ENCODE measurements around the gene CLIP2. TPM values are rescaled to one million over a fixed set of nuclear protein-coding genes. Genes with fewer than 3 reads are reported as not detected.

CLIP2 gene
- total RNA-seq, 1 donor from 2014 or later, result 26.5 TPM

DNA sequence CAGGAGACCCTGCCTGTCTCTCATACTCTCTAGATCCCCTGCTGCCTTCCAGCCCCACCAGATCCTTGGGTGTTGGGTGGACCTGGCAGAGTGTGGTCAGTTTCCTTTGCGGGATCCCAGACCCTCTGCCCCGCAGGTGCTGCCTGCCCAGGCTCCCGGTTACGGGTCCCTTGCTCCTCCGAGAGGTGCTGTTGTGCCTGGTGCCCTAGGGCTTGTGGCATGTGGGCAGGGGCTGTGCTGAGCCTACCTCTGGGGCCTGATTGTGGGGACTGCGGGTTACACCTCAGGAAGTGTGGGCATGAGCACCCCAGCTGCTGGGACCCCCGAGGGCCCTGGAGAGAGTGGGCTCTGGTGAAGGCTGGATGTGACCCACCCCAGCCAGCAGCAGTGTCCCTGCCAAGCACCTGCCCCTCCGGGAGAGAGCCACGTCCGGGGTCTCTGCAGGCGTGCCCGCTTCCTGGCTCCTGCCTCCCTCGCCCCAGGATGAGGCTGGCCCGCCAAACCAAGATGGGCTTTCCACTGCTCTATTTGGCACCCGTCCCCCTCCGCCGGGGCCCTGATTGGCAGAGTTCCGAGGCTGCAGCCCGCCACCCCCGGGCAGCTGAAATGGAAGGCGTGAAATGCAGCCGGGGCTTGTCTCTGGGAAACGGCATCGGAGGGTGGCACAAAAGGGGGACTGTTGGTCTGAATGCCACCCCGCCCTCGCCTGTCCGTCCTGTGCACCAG is 17.0 kb downstream of the CLIP2 start:
- TF ChIP-seq, protein P1, sequence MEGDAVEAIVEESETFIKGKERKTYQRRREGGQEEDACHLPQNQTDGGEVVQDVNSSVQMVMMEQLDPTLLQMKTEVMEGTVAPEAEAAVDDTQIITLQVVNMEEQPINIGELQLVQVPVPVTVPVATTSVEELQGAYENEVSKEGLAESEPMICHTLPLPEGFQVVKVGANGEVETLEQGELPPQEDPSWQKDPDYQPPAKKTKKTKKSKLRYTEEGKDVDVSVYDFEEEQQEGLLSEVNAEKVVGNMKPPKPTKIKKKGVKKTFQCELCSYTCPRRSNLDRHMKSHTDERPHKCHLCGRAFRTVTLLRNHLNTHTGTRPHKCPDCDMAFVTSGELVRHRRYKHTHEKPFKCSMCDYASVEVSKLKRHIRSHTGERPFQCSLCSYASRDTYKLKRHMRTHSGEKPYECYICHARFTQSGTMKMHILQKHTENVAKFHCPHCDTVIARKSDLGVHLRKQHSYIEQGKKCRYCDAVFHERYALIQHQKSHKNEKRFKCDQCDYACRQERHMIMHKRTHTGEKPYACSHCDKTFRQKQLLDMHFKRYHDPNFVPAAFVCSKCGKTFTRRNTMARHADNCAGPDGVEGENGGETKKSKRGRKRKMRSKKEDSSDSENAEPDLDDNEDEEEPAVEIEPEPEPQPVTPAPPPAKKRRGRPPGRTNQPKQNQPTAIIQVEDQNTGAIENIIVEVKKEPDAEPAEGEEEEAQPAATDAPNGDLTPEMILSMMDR (conservative IDR thresholded peaks at IDR 0.05), result no peak
- Mint-ChIP-seq H3K36me3 (ENCODE audit: low read depth) (no peaks in the 10 kb centered on the region), H3K9me3 (no peaks in the 10 kb centered on the region), H3K4me3 (no peak overlapping the region), H3K27me3 (ENCODE audit: low read depth) (peaks cover 29% of the 10 kb centered on the region), H3K4me1 (peaks cover 8% of the 10 kb centered on the region), H3K27ac (ENCODE audit: unreplicated experiment) (no peak overlapping the region)
- DNase-seq (ENCODE audit: low read depth, low spot score), result no peak

GRCh38 chr7:74306730-74307469 is 17.7 kb downstream of the CLIP2 start:
- TF ChIP-seq, protein P1 (conservative IDR thresholded peaks at IDR 0.05), result no peak
- H3K27ac Mint-ChIP-seq (ENCODE audit: unreplicated experiment), result no peak overlapping the region
- no peaks in the 10 kb centered on the region for H3K9me3 Mint-ChIP-seq
- H3K36me3 Mint-ChIP-seq (ENCODE audit: low read depth), result no peaks in the 10 kb centered on the region
- H3K27me3 Mint-ChIP-seq (ENCODE audit: low read depth), result peaks cover 33% of the 10 kb centered on the region
- peaks cover 8% of the 10 kb centered on the region for H3K4me1 Mint-ChIP-seq
- no peak overlapping the region for H3K4me3 Mint-ChIP-seq
- peak; percentile 48 for DNase-seq (ENCODE audit: low read depth, low spot score)

GRCh38 chr7:74307738-74308505 is 18.7 kb downstream of the CLIP2 start:
- TF ChIP-seq, protein P1 (conservative IDR thresholded peaks at IDR 0.05), result no peak

GRCh38 chr7:74309181-74309580 is 20.0 kb downstream of the CLIP2 start:
- no peak for DNase-seq (ENCODE audit: low read depth, low spot score)
- TF ChIP-seq, protein P1 (conservative IDR thresholded peaks at IDR 0.05), result no peak
- Mint-ChIP-seq H3K27ac (ENCODE audit: unreplicated experiment) (no peak overlapping the region), H3K9me3 (no peaks in the 10 kb centered on the region), H3K27me3 (ENCODE audit: low read depth) (peaks cover 33% of the 10 kb centered on the region), H3K36me3 (ENCODE audit: low read depth) (no peaks in the 10 kb centered on the region), H3K4me1 (peaks cover 8% of the 10 kb centered on the region), H3K4me3 (no peak overlapping the region)

More at GRCh38 chr7:74307738-74308505, 18.7 kb downstream of the CLIP2 start:
- no peaks in the 10 kb centered on the region for H3K9me3 Mint-ChIP-seq
- no peak for DNase-seq (ENCODE audit: low read depth, low spot score)
- peaks cover 33% of the 10 kb centered on the region for H3K27me3 Mint-ChIP-seq (ENCODE audit: low read depth)
- no peak overlapping the region for H3K27ac Mint-ChIP-seq (ENCODE audit: unreplicated experiment)
- H3K4me1 Mint-ChIP-seq, result peaks cover 8% of the 10 kb centered on the region
- no peak overlapping the region for H3K4me3 Mint-ChIP-seq
- no peaks in the 10 kb centered on the region for H3K36me3 Mint-ChIP-seq (ENCODE audit: low read depth)

GRCh38 chr7:74311305-74311744 is 22.1 kb downstream of the CLIP2 start:
- peaks cover 32% of the 10 kb centered on the region for H3K27me3 Mint-ChIP-seq (ENCODE audit: low read depth)
- TF ChIP-seq, protein P1 (conservative IDR thresholded peaks at IDR 0.05), result no peak
- no peak overlapping the region for H3K4me3 Mint-ChIP-seq
- no peaks in the 10 kb centered on the region for H3K9me3 Mint-ChIP-seq
- H3K27ac Mint-ChIP-seq (ENCODE audit: unreplicated experiment), result no peak overlapping the region
- no peak for DNase-seq (ENCODE audit: low read depth, low spot score)
- H3K4me1 Mint-ChIP-seq, result peaks cover 13% of the 10 kb centered on the region
- no peaks in the 10 kb centered on the region for H3K36me3 Mint-ChIP-seq (ENCODE audit: low read depth)
